Measurements from ENCODE around the gene TEX51.

The TEX51 gene

GRCh38 chr2:126898636-126899035 lies at the start of gene TEX51:
Gene TEX51 (plus strand): TSS chr2:126898890. CDS start chr2:126898919, 29 bp downstream.
- no peak for DNase-seq

GRCh38 chr2:126849054-126849453 lies 49.6 kb upstream of the TEX51 start:
- DNase-seq, result no peak

GRCh38 chr2:126849486-126849885 lies 49.2 kb upstream of the TEX51 start:
- no peak for DNase-seq

- no peak for DNase-seq
Measured at GRCh38 chr2:126849991-126850535, 48.6 kb upstream of the TEX51 start.

GRCh38 chr2:126850940-126851339 lies 47.8 kb upstream of the TEX51 start:
- no peak for DNase-seq

- no peak for DNase-seq
Measured at GRCh38 chr2:126851756-126852155, 46.9 kb upstream of the TEX51 start.

- no peak for DNase-seq
Measured at GRCh38 chr2:126852361-126852760, 46.3 kb upstream of the TEX51 start.

- no peak for DNase-seq
Measured at GRCh38 chr2:126855606-126856005, 43.1 kb upstream of the TEX51 start.

GRCh38 chr2:126856403-126856802 lies 42.3 kb upstream of the TEX51 start:
- DNase-seq, result peak; percentile 6

GRCh38 chr2:126857502-126857901 lies 41.2 kb upstream of the TEX51 start:
- DNase-seq, result no peak

GRCh38 chr2:126858013-126858412 lies 40.7 kb upstream of the TEX51 start:
- DNase-seq, result no peak

GRCh38 chr2:126858436-126858835 lies 40.3 kb upstream of the TEX51 start:
- no peak for DNase-seq

GRCh38 chr2:126858991-126859390 lies 39.7 kb upstream of the TEX51 start:
- no peak for DNase-seq

GRCh38 chr2:126859631-126860030 lies 39.1 kb upstream of the TEX51 start:
- DNase-seq, result no peak

- no peak for DNase-seq
Measured at GRCh38 chr2:126860385-126860784, 38.3 kb upstream of the TEX51 start.

GRCh38 chr2:126862730-126863129 lies 36.0 kb upstream of the TEX51 start:
- no peak for DNase-seq

GRCh38 chr2:126863336-126864015 lies 35.2 kb upstream of the TEX51 start:
- DNase-seq, result no peak

GRCh38 chr2:126864861-126865260 lies 33.8 kb upstream of the TEX51 start:
- no peak for DNase-seq

- DNase-seq, result no peak
Measured at GRCh38 chr2:126866451-126866850, 32.2 kb upstream of the TEX51 start.

GRCh38 chr2:126874961-126875360 lies 23.7 kb upstream of the TEX51 start:
- DNase-seq, result no peak

- DNase-seq, result no peak
Measured at GRCh38 chr2:126876631-126877030, 22.1 kb upstream of the TEX51 start.

- no peak for DNase-seq
Measured at GRCh38 chr2:126877041-126877440, 21.6 kb upstream of the TEX51 start.

GRCh38 chr2:126877861-126878565 lies 20.7 kb upstream of the TEX51 start:
- DNase-seq, result no peak

- DNase-seq, result no peak
Measured at GRCh38 chr2:126878601-126879000, 20.1 kb upstream of the TEX51 start.
